Jurkat, Clone E6-1 (cell line): Measurements from ENCODE around the gene ZNF169. TPM values are rescaled to one million over a fixed set of nuclear protein-coding genes. Genes with fewer than 3 reads are reported as not detected.
"Not testable (repeated sequence)": the region's sequence is repeated elsewhere in the genome, so short reads cannot be mapped to it uniquely, and the experiment has no call there.

Experiments
- DNase-seq: peaks from one replicate; pipeline ENCODE4 v3.0.0-alpha.2; 2011; ENCODE audit warnings: low read depth, low spot score
- H3K4me3 ChIP-seq: 2 replicates; pipeline ENCODE4 v1.5.1; 2011; ENCODE audit warnings: mild to moderate bottlenecking, low read length, control low read depth, moderate library complexity
- polyA plus RNA-seq: library from polyadenylated mRNA; unstranded; fragments of >200 nt; gene quantifications from one replicate; pipeline ENCODE4 v1.2.1, GENCODE V29; 2012; ENCODE audit warnings: missing spikeins; ENCODE audit not compliant: insufficient read length, insufficient read depth

ZNF169 gene
- polyA plus RNA-seq: 5.7 TPM

DNA sequence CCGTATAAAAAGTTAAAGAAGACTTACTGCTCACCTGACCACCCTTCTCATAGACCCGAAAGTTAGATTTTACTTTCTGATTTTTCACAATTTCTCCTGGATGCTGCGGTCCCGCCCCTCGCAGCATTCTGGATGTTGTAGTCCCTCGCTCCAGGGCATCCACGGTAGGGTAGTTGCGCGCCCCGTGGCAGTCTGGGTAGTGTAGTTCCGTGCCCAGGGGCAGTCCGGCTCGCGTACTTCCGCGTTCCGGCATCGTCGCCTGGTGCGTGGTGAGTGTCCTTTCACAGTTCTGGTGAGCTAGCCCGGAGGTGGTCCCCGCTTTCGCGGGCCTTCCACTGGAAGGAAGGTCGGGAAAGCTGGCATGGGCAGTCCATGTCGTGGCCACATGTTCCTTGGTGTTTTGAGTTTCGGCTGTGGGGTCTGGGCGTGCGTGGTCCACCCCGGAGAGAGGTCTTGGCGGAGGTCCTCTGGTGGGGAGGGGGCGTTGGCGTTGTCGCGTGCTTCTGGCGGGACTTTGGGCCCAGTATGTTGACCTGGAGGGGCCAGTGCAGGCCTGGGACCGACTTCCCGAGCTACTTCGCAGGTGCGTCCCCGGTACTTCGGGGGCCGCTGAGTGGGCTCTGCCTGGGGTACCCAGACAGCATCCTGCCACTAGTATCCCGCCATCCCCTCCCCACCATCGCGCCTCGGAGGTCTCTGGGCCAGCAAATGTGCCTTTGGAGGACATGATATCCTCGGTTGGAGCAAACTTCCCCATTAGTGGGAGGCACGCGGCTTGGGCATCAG is at the start of gene ZNF169:
Gene ZNF169 (plus strand): TSS at position 222 of the 786 bp plus-strand sequence. CDS start 19,515 bp downstream, outside the sequence.
- peak within 1 kb of the TSS; percentile 97 for H3K4me3 ChIP-seq
- DNase-seq: peak; percentile 73

DNA sequence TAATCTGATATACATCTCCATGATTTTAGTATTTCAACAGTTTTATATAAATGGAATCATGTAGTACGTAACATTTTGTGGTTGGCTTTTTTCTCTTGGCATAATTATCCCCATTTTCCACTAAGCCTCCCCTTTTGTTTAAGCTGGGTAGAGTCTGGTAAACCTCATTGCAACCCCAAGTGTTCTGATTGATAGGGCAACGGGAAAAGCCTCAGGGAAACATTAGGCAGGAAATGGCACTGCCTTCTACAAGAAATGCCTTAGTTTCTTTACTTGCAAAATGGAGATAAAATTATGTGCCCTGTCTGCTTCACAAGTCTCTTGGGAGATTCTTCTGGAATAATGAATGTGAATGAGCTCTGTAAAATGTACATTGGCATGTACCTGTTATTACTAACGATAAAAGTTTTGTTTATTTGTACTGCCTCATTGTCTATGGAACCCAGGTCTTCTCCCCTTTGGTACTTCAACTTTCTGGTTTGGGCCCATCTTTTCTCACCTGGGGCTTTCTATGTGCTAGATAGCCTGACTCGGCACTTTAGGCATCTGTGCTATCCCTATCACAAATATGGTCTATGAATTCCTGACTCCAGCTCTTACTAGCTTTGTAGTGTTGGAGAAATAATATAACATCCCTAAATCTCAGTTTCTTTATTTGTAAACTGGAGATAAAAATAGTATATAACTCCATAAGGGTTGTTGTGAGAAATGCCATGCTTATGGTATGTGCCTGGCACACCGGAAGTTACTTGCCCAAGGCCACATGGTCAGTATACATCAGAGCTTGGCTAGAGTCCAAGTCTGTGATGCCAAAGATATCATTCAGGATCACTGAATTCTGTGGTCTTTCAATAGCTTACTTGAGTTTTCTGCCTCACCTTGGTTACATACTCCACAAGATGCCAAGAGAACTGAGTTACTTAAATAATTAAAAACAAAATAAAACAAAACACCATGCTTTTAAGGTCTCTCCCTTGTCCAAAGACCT is 48.2 kb upstream of the ZNF169 start:
- DNase-seq: no peak
- no peak overlapping the region for H3K4me3 ChIP-seq

DNA sequence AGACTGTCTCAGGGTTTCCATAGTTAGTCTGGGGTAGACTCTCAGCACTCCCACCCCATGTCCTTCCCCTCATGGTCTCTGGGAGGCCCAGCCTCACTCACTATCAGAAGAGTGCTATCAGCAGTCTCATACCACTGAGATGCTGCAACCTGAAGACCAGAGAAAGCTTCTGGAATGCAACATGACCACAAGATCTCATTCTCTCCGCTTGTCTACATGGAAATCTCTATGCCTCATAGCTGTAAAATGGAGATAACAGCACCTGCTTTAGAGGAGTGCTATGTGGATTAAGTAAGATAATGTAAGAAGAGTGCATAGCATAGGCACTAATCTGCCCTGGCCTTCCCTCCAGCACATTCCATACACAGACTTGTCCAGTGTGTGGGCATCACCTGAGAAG is 47.0 kb upstream of the ZNF169 start:
- peak; percentile 11 for DNase-seq
- no peak overlapping the region for H3K4me3 ChIP-seq

DNA sequence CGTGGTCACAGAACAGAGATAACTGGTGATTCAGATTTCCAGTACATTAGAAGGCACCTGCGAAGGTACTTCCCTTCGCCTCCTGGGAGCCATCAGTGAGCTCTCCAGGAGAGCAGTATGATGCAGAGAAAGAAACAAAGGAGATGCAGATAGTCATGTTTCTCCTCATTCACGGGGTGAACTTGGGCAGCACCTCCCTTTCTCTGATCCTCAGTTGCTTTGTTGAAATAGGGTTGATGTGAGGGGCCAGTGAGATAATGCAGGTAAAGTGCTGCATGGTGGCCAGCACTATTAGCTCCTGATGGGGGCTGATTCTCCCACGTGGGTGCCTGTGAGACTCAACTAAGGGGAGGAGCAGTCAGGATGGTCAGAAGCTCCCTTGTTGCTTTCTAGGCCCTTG is 46.6 kb upstream of the ZNF169 start:
- H3K4me3 ChIP-seq: no peak overlapping the region
- no peak for DNase-seq

DNA sequence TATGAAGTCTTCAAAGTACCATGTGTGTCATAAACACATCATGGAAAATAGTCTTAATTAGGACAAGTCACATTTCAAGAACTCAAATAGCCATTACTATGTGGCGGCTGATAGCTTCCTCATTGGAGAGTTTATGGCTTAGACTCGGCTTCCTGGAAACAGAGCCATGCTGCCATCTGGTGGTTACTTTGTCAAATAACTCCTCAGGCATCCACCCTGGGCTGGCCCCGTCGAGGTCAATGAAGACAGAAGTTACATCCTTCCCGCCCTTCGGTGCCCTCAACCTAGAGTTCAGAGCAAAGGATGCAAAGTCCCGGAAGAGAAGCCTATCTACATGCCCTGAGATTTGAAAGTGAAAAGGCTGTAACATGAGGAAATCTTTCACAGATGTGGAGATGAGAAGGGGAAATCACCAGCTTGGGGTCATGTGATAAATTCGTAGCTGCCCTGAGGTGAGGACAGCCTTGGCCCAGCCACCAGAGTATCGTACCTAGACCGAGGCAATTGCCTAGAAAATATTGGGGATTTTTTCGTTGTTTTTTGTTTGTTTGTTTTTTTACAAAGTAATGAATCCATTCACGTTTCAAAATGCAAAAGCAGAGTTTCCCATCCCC is 45.5 kb upstream of the ZNF169 start:
- H3K4me3 ChIP-seq: no peak overlapping the region
- DNase-seq: peak; percentile 80

DNA sequence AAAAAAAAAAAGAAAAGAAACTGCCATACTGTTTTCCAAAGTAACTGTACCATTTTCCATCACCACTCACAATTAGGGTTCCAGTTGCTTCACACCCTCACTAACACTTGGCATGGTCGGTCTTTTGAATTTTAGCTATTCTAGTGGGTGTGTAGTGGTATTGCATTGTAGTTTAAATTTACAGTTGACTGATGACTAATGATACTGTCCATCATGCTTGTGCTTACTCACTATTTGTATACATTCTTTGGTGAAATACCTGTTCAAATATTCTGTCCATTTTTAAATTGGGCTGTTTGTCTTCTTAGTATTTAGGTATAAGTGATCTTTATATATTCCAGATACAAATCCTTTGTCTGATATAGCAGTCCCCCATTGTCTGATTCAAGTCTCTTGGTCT is 36.2 kb upstream of the ZNF169 start:
- no peak for DNase-seq
- H3K4me3 ChIP-seq: no peak overlapping the region

DNA sequence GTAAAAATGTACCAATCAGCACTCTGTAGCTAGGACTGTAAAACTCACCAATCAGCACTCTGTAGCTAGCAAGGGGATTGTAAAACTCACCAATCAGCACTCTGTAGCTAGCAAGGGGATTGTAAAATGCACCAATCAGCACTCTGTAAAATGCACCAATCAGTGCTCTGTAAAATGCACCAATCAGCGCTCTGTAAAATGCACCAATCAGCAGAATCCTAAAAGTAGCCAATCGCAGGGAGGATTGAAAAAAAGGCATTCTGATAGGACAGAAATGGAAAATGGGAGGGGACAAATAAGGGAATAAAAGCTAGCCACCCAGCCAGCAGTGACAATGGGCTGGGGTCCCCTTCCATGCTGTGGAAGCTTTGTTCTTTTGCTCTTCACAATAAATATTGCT is 33.7 kb upstream of the ZNF169 start:
- H3K4me3 ChIP-seq, DNase-seq: not testable (repeated sequence)

DNA sequence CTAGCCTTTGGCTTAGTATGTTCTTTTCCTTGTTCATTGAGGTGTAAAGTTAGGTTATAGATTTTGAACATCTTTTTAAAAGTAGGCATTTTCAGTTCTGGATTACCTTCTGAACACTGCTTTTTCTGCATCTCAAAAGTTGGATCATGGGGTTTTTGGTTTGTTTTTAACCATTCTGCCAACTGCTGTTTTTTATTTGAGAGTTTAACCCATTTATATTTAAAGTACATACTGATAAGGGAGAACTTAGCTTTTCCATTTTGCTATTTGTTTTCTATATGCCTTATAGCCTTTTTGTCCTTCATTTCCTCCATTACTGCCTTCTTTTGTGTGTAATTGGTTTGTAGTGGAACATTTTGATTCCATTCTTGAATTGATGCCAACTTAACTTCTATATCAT is 30.5 kb upstream of the ZNF169 start:
- H3K4me3 ChIP-seq: no peak overlapping the region
- DNase-seq: no peak

DNA sequence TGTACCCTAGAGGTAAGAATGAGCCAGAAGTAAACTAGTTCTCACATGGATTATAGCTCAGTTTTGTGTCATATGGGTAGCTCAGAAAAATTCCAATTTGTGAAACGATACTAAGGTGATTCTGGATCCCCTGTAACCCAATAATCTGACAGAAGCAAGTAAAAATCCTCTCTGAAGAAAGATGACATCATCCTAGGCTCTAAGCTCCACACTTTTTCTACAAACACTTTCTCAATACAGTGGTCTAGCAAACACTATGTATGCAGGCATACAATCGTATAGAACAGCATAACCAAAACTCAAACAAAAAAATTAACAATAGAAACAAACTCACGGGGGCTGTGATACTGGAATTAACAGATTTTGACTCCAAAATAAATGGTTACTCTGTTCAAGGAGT is 26.7 kb upstream of the ZNF169 start:
- no peak overlapping the region for H3K4me3 ChIP-seq
- DNase-seq: no peak

DNA sequence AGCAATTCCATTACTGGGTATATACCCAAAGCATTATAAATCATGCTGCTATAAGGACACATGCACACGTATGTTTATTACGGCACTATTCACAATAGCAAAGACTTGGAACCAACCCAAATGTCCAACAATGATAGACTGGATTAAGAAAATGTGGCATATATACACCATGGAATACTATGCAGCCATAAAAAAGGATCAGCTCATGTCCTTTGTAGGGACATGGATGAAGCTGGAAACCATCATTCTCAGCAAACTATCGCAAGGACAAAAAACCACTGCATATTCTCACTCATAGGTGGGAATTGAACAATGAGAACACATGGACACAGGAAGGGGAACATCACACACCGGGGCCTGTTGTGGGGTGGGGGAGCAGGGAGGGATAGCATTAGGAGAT is 18.0 kb upstream of the ZNF169 start:
- DNase-seq, H3K4me3 ChIP-seq: not testable (repeated sequence)

DNA sequence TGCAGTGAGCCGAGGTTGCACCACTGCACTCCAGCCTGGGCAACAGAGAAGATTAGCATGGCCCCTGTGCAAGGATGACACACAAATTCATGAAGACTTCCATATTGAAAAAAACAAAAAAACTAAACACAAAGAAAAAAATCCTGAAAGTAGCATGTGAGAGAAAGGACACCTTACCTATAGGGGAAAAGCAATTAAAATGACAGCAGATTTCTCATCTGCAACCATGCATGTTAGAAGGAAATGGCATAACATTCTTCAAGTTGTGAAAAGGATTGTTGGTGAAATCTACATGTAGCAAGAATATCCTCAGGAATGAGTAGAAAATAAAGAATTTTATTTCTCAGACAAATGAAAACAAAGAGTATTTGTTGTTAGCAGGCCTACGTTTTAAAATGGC is 13.4 kb upstream of the ZNF169 start:
- no peak for DNase-seq
- no peak overlapping the region for H3K4me3 ChIP-seq

DNA sequence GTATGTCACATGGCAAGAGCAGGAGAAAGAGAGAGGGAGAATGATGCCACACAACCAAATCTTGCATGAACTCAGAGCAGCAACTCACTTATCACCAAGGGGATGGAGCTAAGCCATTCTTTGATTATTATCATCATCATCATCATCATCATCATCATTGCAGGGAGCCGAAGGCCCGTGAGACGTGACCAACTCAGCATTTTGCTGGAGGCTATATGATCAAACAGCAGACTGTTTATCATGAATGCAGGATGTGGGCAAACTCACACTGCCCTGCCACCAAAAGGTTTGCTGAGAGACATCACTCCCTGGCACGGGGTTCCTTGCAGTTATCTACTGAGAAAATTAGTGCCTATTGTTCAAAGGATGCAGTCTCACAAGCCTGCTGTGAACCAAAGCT is 8.6 kb upstream of the ZNF169 start:
- no peak overlapping the region for H3K4me3 ChIP-seq
- DNase-seq: peak; percentile 70

DNA sequence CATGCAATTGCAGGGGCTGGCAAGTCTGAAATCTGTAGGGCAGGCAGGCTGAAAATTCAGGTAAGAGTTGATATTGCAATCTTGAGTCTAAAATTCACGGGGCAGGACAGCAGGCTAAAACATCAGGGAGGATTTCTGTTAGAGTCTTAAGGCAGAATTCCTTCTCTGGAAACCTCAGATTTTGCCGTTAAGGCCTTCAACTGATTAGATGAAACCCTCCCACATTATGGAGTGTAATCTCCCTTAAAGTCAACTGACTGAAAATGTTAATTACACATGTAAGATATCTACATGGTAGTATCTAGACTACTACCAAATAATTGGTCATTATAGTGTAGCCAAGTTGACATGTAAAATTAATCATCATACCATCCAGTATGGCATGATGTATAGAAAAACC is 3.1 kb upstream of the ZNF169 start:
- H3K4me3 ChIP-seq: no peak overlapping the region

DNA sequence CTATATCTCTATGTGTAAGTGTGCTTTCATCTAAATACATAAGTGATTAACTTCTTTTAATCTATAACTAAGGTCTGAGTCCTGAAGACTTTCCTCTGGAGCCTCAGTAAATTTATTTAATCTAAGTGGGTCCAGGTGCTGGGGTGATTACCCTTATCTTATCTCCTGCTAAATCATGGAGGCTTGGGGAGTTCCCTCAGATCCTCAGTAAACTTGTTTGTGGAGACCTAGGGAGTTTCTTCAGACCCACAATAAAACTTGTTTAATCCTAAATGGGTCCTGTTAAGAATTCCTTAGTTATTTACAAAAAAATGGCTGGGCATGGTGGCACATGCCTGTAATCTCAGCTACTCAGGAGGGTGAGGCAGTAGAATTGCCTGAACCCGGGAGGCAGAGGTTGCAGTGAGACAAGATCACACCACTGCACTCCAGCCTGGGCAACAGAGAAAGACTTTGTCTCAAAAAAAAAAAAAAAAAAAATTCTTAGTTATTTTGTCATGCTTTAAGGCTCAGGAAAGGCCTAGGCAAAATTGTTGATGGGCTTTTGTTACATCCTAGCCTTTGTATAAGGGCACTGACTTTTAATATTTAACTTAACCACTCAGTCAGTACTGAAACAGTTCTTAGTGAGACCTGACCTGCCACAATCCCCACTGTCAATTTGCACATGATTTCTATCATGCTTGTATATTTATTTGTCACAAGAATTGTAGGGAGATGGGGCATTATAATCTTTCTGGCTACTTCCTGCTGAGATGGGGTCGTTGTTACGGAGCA is 6.7 kb downstream of the ZNF169 start:
- not testable (repeated sequence) for H3K4me3 ChIP-seq, DNase-seq

More for the DNA sequence above, 3.1 kb upstream of the ZNF169 start:
- no peak for DNase-seq

DNA sequence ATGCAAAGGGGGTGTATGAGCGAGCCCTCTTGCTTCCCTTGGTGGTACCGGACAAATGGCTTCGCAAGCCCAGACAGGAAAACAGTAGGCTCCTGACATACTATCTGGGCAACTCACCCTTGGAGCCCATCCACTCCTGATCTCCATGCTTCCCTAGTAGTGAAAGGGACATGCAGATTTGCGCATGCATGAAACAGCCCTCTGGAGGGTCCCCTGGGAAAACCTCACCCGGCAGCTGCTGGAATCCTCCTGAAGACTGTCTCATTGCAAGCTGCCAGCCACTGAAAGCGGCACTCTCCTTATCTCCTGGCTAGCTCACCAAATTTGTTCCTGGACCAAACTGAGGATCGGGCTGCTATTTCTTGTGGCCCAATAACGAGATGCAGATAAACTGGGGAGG is 10.2 kb downstream of the ZNF169 start:
- no peak overlapping the region for H3K4me3 ChIP-seq
- no peak for DNase-seq

DNA sequence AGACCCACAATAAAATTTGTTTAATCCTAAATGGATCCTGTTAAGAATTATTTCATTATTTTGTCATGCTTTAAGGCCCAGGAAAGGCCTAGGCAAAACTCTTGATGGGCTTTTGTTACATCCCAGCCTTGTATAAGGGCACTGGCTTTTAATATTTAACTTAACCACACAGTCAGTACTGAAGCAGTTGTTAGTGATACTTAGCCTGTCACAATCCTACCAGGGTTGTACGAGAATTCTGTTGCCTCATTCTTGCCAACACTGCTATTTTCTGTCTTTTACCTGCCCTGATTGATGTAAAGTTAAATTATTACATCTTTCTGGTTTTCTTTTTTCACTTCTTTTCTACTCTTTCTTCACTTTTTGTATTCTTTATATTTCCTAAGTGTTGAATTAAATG is 10.9 kb downstream of the ZNF169 start:
- no peak for DNase-seq

DNA sequence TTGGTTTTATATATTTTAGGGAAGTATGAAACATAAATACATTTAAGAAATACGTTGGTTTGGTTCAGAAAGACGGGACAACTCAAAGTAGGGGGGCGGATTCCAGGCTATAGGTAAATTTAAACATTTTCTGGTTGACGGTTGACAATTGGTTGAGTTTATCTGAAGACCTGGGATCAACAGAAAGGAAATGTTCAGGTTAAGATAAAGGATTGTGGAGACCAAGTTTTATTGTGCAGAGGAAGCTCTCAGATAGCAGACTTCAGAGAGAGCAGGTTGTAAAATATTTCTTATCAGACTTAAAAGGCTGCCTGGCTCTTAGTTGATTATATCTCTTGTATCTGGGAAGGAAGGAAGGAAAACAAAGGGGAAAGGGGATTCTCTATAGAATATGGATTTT is 17.9 kb downstream of the ZNF169 start:
- DNase-seq, H3K4me3 ChIP-seq: not testable (repeated sequence)

More for the DNA sequence above, 10.9 kb downstream of the ZNF169 start:
- no peak overlapping the region for H3K4me3 ChIP-seq

DNA sequence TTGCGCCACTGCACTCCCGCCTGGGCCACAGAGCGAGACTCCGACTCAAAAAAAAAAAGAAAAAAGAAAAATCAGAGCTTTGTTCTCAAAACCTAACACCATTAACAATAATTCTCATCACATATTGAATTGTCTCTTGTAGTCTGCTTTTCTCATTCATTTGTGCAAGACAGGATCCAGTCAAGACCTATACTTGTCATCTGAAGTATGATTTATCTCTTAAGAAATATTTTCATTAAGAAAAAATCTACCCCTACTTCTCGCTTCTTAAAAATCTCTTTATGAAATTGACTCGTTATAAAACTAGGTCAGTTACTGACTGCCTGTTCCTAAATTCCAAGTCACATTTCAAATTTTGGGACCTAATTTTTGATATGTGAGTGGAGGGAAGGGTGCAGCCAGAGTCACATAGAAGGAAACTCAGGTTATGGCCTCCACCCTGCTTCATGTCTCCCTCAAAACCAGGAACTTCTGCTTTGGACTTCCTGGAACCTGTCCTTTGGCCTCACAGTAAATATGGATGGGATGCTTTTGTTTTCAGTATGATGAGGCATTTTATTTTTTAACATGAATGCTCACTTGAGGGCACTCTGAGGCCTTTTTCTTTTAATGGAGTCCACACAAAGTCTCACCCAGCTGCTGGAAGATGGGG is 18.9 kb downstream of the ZNF169 start:
- no peak overlapping the region for H3K4me3 ChIP-seq
- no peak for DNase-seq
